ENCODE measurements around the gene CYP21A2. TPM values are rescaled to one million over a fixed set of nuclear protein-coding genes. Genes with fewer than 3 reads are reported as not detected.
"Not testable (repeated sequence)": the region's sequence is repeated elsewhere in the genome, so short reads cannot be mapped to it uniquely, and the experiment has no call there.

CYP21A2 gene
- total RNA-seq, 1 donor from 2014 or later: 0.64 TPM

- TF ChIP-seq CTCF (IDR thresholded peaks at IDR 0.05; ENCODE audit: partially characterized antibody, unreplicated experiment): no peak
- Mint-ChIP-seq H3K36me3 (ENCODE audit: unreplicated experiment) (no peaks in the 10 kb centered on the region), H3K4me1 (ENCODE audit: low read depth, unreplicated experiment) (no peaks in the 10 kb centered on the region), H3K4me3 (ENCODE audit: unreplicated experiment) (no peak overlapping the region), H3K9me3 (ENCODE audit: unreplicated experiment) (no peaks in the 10 kb centered on the region), H3K27ac (ENCODE audit: unreplicated experiment) (no peak overlapping the region), H3K27me3 (ENCODE audit: unreplicated experiment) (peaks cover 9% of the 10 kb centered on the region)
- DNase-seq: peak; percentile 54
These were observed 8.4 kb downstream of the CYP21A2 start for GRCh38 chr6:32046450-32047083.

- TF ChIP-seq CTCF (IDR thresholded peaks at IDR 0.05; ENCODE audit: partially characterized antibody, unreplicated experiment): no peak
- peak; percentile 28 for DNase-seq
These were observed 8.9 kb downstream of the CYP21A2 start for GRCh38 chr6:32047084-32047478.

GRCh38 chr6:32047539-32047854, 9.3 kb downstream of the CYP21A2 start:
- no peaks in the 10 kb centered on the region for H3K9me3 Mint-ChIP-seq (ENCODE audit: unreplicated experiment)
- H3K4me3 Mint-ChIP-seq (ENCODE audit: unreplicated experiment): no peak overlapping the region
- no peaks in the 10 kb centered on the region for H3K4me1 Mint-ChIP-seq (ENCODE audit: low read depth, unreplicated experiment)
- no peak for DNase-seq
- no peaks in the 10 kb centered on the region for H3K36me3 Mint-ChIP-seq (ENCODE audit: unreplicated experiment)
- no peak overlapping the region for H3K27ac Mint-ChIP-seq (ENCODE audit: unreplicated experiment)
- H3K27me3 Mint-ChIP-seq (ENCODE audit: unreplicated experiment): peaks cover 9% of the 10 kb centered on the region
- TF ChIP-seq CTCF (IDR thresholded peaks at IDR 0.05; ENCODE audit: partially characterized antibody, unreplicated experiment): no peak

More at GRCh38 chr6:32047084-32047478, 8.9 kb downstream of the CYP21A2 start:
- Mint-ChIP-seq H3K27ac (ENCODE audit: unreplicated experiment) (no peak overlapping the region), H3K27me3 (ENCODE audit: unreplicated experiment) (peaks cover 9% of the 10 kb centered on the region), H3K9me3 (ENCODE audit: unreplicated experiment) (no peaks in the 10 kb centered on the region), H3K36me3 (ENCODE audit: unreplicated experiment) (no peaks in the 10 kb centered on the region), H3K4me1 (ENCODE audit: low read depth, unreplicated experiment) (no peaks in the 10 kb centered on the region), H3K4me3 (ENCODE audit: unreplicated experiment) (no peak overlapping the region)

- H3K27ac Mint-ChIP-seq (ENCODE audit: unreplicated experiment): no peak overlapping the region
- H3K9me3 Mint-ChIP-seq (ENCODE audit: unreplicated experiment): no peaks in the 10 kb centered on the region
- H3K4me3 Mint-ChIP-seq (ENCODE audit: unreplicated experiment): peak overlapping the region; percentile 49
- H3K36me3 Mint-ChIP-seq (ENCODE audit: unreplicated experiment): no peaks in the 10 kb centered on the region
- DNase-seq: peak; percentile 80
- peak; percentile 96 for TF ChIP-seq CTCF (IDR thresholded peaks at IDR 0.05; ENCODE audit: partially characterized antibody, unreplicated experiment)
- H3K4me1 Mint-ChIP-seq (ENCODE audit: low read depth, unreplicated experiment): no peaks in the 10 kb centered on the region
- H3K27me3 Mint-ChIP-seq (ENCODE audit: unreplicated experiment): peaks cover 9% of the 10 kb centered on the region
These were observed 9.9 kb downstream of the CYP21A2 start for GRCh38 chr6:32047855-32048766.

GRCh38 chr6:32049149-32049548, 10.9 kb downstream of the CYP21A2 start:
- not testable (repeated sequence) for DNase-seq; H3K36me3 Mint-ChIP-seq (ENCODE audit: unreplicated experiment); H3K27ac Mint-ChIP-seq (ENCODE audit: unreplicated experiment); H3K27me3 Mint-ChIP-seq (ENCODE audit: unreplicated experiment); H3K4me1 Mint-ChIP-seq (ENCODE audit: low read depth, unreplicated experiment); H3K4me3 Mint-ChIP-seq (ENCODE audit: unreplicated experiment); H3K9me3 Mint-ChIP-seq (ENCODE audit: unreplicated experiment)

DNA sequence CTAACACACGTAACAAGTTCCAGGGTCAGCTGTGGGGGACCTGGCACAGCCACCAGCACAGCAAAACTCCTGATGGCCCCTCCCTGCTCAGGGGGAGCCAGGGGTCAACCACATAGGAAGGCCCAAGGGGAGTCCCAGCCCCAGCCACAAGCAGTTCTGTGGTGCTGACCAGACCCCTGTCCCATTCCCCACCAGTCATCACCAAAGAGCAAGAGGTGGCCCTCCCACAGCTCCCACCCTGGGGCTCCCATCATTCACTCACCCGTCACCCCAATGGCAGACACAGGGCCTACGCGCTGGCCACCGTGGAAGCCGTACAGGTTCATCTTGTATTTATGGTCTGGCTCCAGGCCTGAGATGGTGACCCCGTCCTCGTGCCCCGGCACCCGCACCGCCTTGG, 11.5 kb downstream of the CYP21A2 start:
- H3K27me3 Mint-ChIP-seq (ENCODE audit: unreplicated experiment): peaks cover 11% of the 10 kb centered on the region
- H3K27ac Mint-ChIP-seq (ENCODE audit: unreplicated experiment); H3K9me3 Mint-ChIP-seq (ENCODE audit: unreplicated experiment); H3K36me3 Mint-ChIP-seq (ENCODE audit: unreplicated experiment); H3K4me3 Mint-ChIP-seq (ENCODE audit: unreplicated experiment); H3K4me1 Mint-ChIP-seq (ENCODE audit: low read depth, unreplicated experiment); DNase-seq: not testable (repeated sequence)
